NCI-H2171 treated with DMSO at 0.1 percent for 48 hours (cell line): ENCODE data around the gene NAMPT.

Experiments used
- DNase-seq: peaks from one replicate; lab custom pipeline; 2025; lab: John Stamatoyannopoulos, UW

NAMPT gene

GRCh38 chr7:106273009-106273668 is 11.6 kb downstream of the NAMPT start:
- no peak for DNase-seq

- DNase-seq: no peak
Measured at GRCh38 chr7:106270122-106270977, 14.4 kb downstream of the NAMPT start.

GRCh38 chr7:106269254-106269961 is 15.4 kb downstream of the NAMPT start:
- no peak for DNase-seq

- DNase-seq: no peak
Measured at GRCh38 chr7:106265133-106265532, 19.6 kb downstream of the NAMPT start.

GRCh38 chr7:106262221-106262881 is 22.4 kb downstream of the NAMPT start:
- no peak for DNase-seq

GRCh38 chr7:106260136-106260561 is 24.6 kb downstream of the NAMPT start:
- no peak for DNase-seq

- no peak for DNase-seq
Measured at GRCh38 chr7:106258789-106259188, 26.0 kb downstream of the NAMPT start.

GRCh38 chr7:106257752-106258151 is 27.0 kb downstream of the NAMPT start:
- no peak for DNase-seq

GRCh38 chr7:106256144-106256543 is 28.6 kb downstream of the NAMPT start:
- no peak for DNase-seq

- no peak for DNase-seq
Measured at GRCh38 chr7:106255246-106255645, 29.5 kb downstream of the NAMPT start.

- DNase-seq: no peak
Measured at GRCh38 chr7:106254525-106255116, 30.2 kb downstream of the NAMPT start.

- no peak for DNase-seq
Measured at GRCh38 chr7:106252568-106252967, 32.2 kb downstream of the NAMPT start.

- no peak for DNase-seq
Measured at GRCh38 chr7:106249488-106249887, 35.3 kb downstream of the NAMPT start.

GRCh38 chr7:106248600-106248999 is 36.2 kb downstream of the NAMPT start:
- DNase-seq: no peak

- no peak for DNase-seq
Measured at GRCh38 chr7:106247841-106248240, 36.9 kb downstream of the NAMPT start.

- DNase-seq: no peak
Measured at GRCh38 chr7:106246902-106247711, 37.7 kb downstream of the NAMPT start.

GRCh38 chr7:106243893-106244292 is 40.9 kb downstream of the NAMPT start:
- no peak for DNase-seq

- no peak for DNase-seq
Measured at GRCh38 chr7:106239406-106239805, 45.4 kb downstream of the NAMPT start.

GRCh38 chr7:106238830-106239229 is 46.0 kb downstream of the NAMPT start:
- DNase-seq: no peak

- DNase-seq: no peak
Measured at GRCh38 chr7:106236065-106236464, 48.7 kb downstream of the NAMPT start.

GRCh38 chr7:106234425-106234824 is 50.4 kb downstream of the NAMPT start:
- DNase-seq: no peak
